HEK293 (cell line): ENCODE data around the gene DCST2.

Experiments
- CTCF ChIA-PET: fragments of 350-600 bp; formaldehyde crosslinking; extraction: SDS; loops from one replicate; lab custom pipeline; 2021; ENCODE audit warnings: antibody characterized with exemption; lab: Yijun Ruan, JAX
- POLR2A ChIA-PET: fragments of 300-600 bp; formaldehyde crosslinking; extraction: SDS; loops from one replicate; lab custom pipeline; 2020; ENCODE audit warnings: antibody characterized with exemption, inconsistent platforms; lab: Yijun Ruan, JAX
- H3K27ac ChIP-seq: fragments of 200-500 bp; sonication (Bioruptor generic); 2 replicates; pipeline ENCODE4 v1.5.1; 2014; ENCODE audit warnings: low read depth, low read length, control low read depth, inconsistent platforms; ENCODE audit errors: extremely low read depth
- H3K36me3 ChIP-seq, 2 experiments: fragments of 200-500 bp in 1 of 2; sonication (Bioruptor generic) in 1 of 2; 1 replicate in 1 of 2; 2 replicates in 1 of 2; pipeline ENCODE4 v1.5.1; 2014 to 2017; ENCODE audit warnings: inconsistent platforms in 2 of 2, low read length in 2 of 2; ENCODE audit not compliant: control insufficient read depth in 2 of 2, insufficient read depth in 1 of 2
- H3K4me1 ChIP-seq: fragments of 200-500 bp; sonication (Bioruptor generic); 2 replicates; pipeline ENCODE4 v1.5.1; 2014; ENCODE audit warnings: mild to moderate bottlenecking, low read length, inconsistent platforms; ENCODE audit not compliant: control insufficient read depth, insufficient read depth
- H3K4me3 ChIP-seq: 2 replicates; pipeline ENCODE4 v1.5.1; 2011; ENCODE audit warnings: low read depth, mild to moderate bottlenecking, control low read depth, low read length, moderate library complexity
- H3K9me3 ChIP-seq: fragments of 200-500 bp; sonication (Bioruptor generic); 2 replicates; pipeline ENCODE4 v1.5.1; 2014; ENCODE audit warnings: low read depth, low read length, inconsistent platforms; ENCODE audit not compliant: control insufficient read depth, insufficient read depth
- BCL11A ChIP-seq: fragments of 450-650 bp; formaldehyde crosslinking; IDR thresholded peaks from 2 replicates; pipeline ENCODE4 v1.5.1; 2016; ENCODE audit warnings: low read depth, missing biosample characterization, missing genetic modification characterization
- BCL6B ChIP-seq: fragments of 450-650 bp; formaldehyde crosslinking; IDR thresholded peaks from 2 replicates; pipeline ENCODE4 v1.5.1; 2017; ENCODE audit warnings: missing biosample characterization, missing genetic modification characterization
- GLI2 ChIP-seq: fragments of 450-650 bp; formaldehyde crosslinking; IDR thresholded peaks from 2 replicates; pipeline ENCODE4; 2017; ENCODE audit warnings: missing biosample characterization, missing genetic modification characterization, low read depth, borderline replicate concordance
- GLIS1 ChIP-seq: fragments of 450-650 bp; formaldehyde crosslinking; IDR thresholded peaks from 2 replicates; pipeline ENCODE4 v1.5.1; 2016; ENCODE audit warnings: missing biosample characterization, missing genetic modification characterization
- GLIS2 ChIP-seq: fragments of 450-650 bp; formaldehyde crosslinking; IDR thresholded peaks from 2 replicates; pipeline ENCODE4 v1.5.1; 2016; ENCODE audit warnings: missing biosample characterization, missing genetic modification characterization
- PATZ1 ChIP-seq: fragments of 450-650 bp; formaldehyde crosslinking; IDR thresholded peaks from 2 replicates; pipeline ENCODE4 v1.5.1; 2016; ENCODE audit warnings: missing biosample characterization, missing genetic modification characterization
- PBX3 ChIP-seq: sonication (generic); formaldehyde crosslinking; IDR thresholded peaks from 2 replicates; pipeline ENCODE4 v1.8.1; 2022; ENCODE audit warnings: mild to moderate bottlenecking, moderate library complexity, missing genetic modification reagents
- REPIN1 ChIP-seq: fragments of 450-650 bp; formaldehyde crosslinking; IDR thresholded peaks from 2 replicates; pipeline ENCODE4 v1.5.1; 2017; ENCODE audit warnings: missing biosample characterization, missing genetic modification characterization, low read depth
- SCRT1 ChIP-seq: fragments of 450-650 bp; formaldehyde crosslinking; IDR thresholded peaks from 2 replicates; pipeline ENCODE4 v1.5.1; 2016; ENCODE audit warnings: missing biosample characterization, missing genetic modification characterization, borderline replicate concordance
- TCF7L2 ChIP-seq: IDR thresholded peaks from 2 replicates; pipeline ENCODE4 v1.6.1; 2011; ENCODE audit warnings: low read depth, mild to moderate bottlenecking, inconsistent platforms, low read length, moderate library complexity, borderline replicate concordance
- TRIM28 ChIP-seq: IDR thresholded peaks from 2 replicates; pipeline ENCODE4 v1.6.1; 2011; ENCODE audit warnings: low read length, control low read depth, borderline replicate concordance
- ZBTB20 ChIP-seq: fragments of 450-650 bp; formaldehyde crosslinking; IDR thresholded peaks from 2 replicates; pipeline ENCODE4 v1.5.1; 2016; ENCODE audit warnings: missing biosample characterization, missing genetic modification characterization
- ZBTB26 ChIP-seq: fragments of 450-650 bp; formaldehyde crosslinking; optimal IDR thresholded peaks from 2 replicates; pipeline ENCODE3; 2016; ENCODE audit warnings: missing biosample characterization, mild to moderate bottlenecking, missing genetic modification characterization
- ZNF169 ChIP-seq: fragments of 450-650 bp; formaldehyde crosslinking; IDR thresholded peaks from 2 replicates; pipeline ENCODE4 v1.5.1; 2016; ENCODE audit warnings: missing biosample characterization, missing genetic modification characterization
- ZNF2 ChIP-seq: fragments of 450-650 bp; formaldehyde crosslinking; IDR thresholded peaks from 2 replicates; pipeline ENCODE4 v1.5.1; 2016; ENCODE audit warnings: missing biosample characterization, missing genetic modification characterization
- ZNF223 ChIP-seq: fragments of 450-650 bp; formaldehyde crosslinking; IDR thresholded peaks from 2 replicates; pipeline ENCODE4 v1.5.1; 2016; ENCODE audit warnings: missing biosample characterization, missing genetic modification characterization
- ZNF302 ChIP-seq: fragments of 450-650 bp; formaldehyde crosslinking; IDR thresholded peaks from 2 replicates; pipeline ENCODE4 v1.5.1; 2016; ENCODE audit warnings: missing biosample characterization, missing genetic modification characterization, low read depth
- ZNF335 ChIP-seq: fragments of 450-650 bp; formaldehyde crosslinking; conservative IDR thresholded peaks from 2 replicates; pipeline ENCODE4 v1.5.1; 2016; ENCODE audit warnings: missing biosample characterization, missing genetic modification characterization
- ZNF48 ChIP-seq: fragments of 450-650 bp; formaldehyde crosslinking; IDR thresholded peaks from 2 replicates; pipeline ENCODE4 v1.5.1; 2016; ENCODE audit warnings: missing biosample characterization, missing genetic modification characterization
- ZNF514 ChIP-seq: fragments of 450-650 bp; formaldehyde crosslinking; IDR thresholded peaks from 2 replicates; pipeline ENCODE4 v1.5.1; 2016; ENCODE audit warnings: missing biosample characterization, missing genetic modification characterization
- ZNF518A ChIP-seq: fragments of 450-650 bp; formaldehyde crosslinking; conservative IDR thresholded peaks from 2 replicates; pipeline ENCODE4 v1.5.1; 2016; ENCODE audit warnings: low read depth, missing biosample characterization, missing genetic modification characterization
- ZNF621 ChIP-seq: fragments of 450-650 bp; formaldehyde crosslinking; IDR thresholded peaks from 2 replicates; pipeline ENCODE4 v1.5.1; 2017; ENCODE audit warnings: missing biosample characterization, missing genetic modification characterization
- ZNF692 ChIP-seq: fragments of 450-650 bp; formaldehyde crosslinking; IDR thresholded peaks from 2 replicates; pipeline ENCODE4 v1.5.1; 2016; ENCODE audit warnings: missing biosample characterization, missing genetic modification characterization
- ZNF747 ChIP-seq: fragments of 450-650 bp; formaldehyde crosslinking; IDR thresholded peaks from 2 replicates; pipeline ENCODE4 v1.5.1; 2016; ENCODE audit warnings: missing biosample characterization, missing genetic modification characterization

Gene DCST2

GRCh38 chr1:155001675-155002463 is 31.7 kb downstream of the DCST2 start (continued):
- TF ChIP-seq PBX3 (CRISPR knock-in tag) (peak; percentile 56; the same call in 1 of the 2 replicates), ZNF302 (tag by site-specific recombination) (no peak)

- H3K4me3 ChIP-seq: peak overlapping the region; percentile 50
- H3K9me3 ChIP-seq: no peaks in the 10 kb centered on the region
- no peaks in the 10 kb centered on the region for H3K36me3 ChIP-seq
- POLR2A ChIA-PET: interaction anchor here (0.5 to 2.2 kb wide), 8 partner anchors 10 to 192 kb away, joined by 3 to 14 read pairs (median 4); partner anchors contain the start of genes CKS1B, FLAD1 and PYGO2
- H3K27ac ChIP-seq: peak overlapping the region; percentile 83; the same call in 1 of the 2 replicates
- peaks cover 13% of the 10 kb centered on the region for H3K4me1 ChIP-seq
- CTCF ChIA-PET: interaction anchor here (0.5 to 3.0 kb wide), 6 partner anchors 15 to 572 kb away, joined by 3 to 12 read pairs (median 4); no protein-coding TSS in a partner anchor
- TF ChIP-seq ZNF223: no peak
- no peak for TF ChIP-seq ZNF48
- no peak for TF ChIP-seq GLIS2 (tag by site-specific recombination)
- peak; percentile 4; the same call in 1 of the 2 replicates for TF ChIP-seq SCRT1 (tag by site-specific recombination)
- peak; percentile 28; the same call in 1 of the 2 replicates for TF ChIP-seq ZNF335 (tag by site-specific recombination)
- TF ChIP-seq TCF7L2: no peak
- no peak for TF ChIP-seq ZNF621
- peak; percentile 12 for TF ChIP-seq ZBTB26
- no peak for TF ChIP-seq BCL11A (tag by site-specific recombination)
- TF ChIP-seq ZNF169 (tag by site-specific recombination): no peak
- no peak for TF ChIP-seq BCL6B (tag by site-specific recombination)
- TF ChIP-seq ZNF514 (tag by site-specific recombination): no peak
- TF ChIP-seq GLI2 (tag by site-specific recombination): no peak
- no peak for TF ChIP-seq REPIN1 (tag by site-specific recombination)
- TF ChIP-seq ZNF518A (tag by site-specific recombination): no peak
- TF ChIP-seq ZBTB20 (tag by site-specific recombination): peak; percentile 51
- TF ChIP-seq ZNF747 (tag by site-specific recombination): no peak
- TF ChIP-seq ZNF2: no peak
- no peak for TF ChIP-seq GLIS1 (tag by site-specific recombination)
- no peak for TF ChIP-seq PATZ1 (tag by site-specific recombination)
- no peak for TF ChIP-seq TRIM28
- no peak for TF ChIP-seq ZNF692
Observed at GRCh38 chr1:155001425-155001674, 32.2 kb downstream of the DCST2 start.
